ENCODE measurements around the gene PTPN20.

PTPN20 gene

GRCh38 chr10:47049056-47049851, 138.0 kb downstream of the PTPN20 start:
- no peak for DNase-seq

GRCh38 chr10:47049906-47050305, 138.7 kb downstream of the PTPN20 start:
- DNase-seq, result no peak

- no peak for DNase-seq
Observed at GRCh38 chr10:47050618-47051455, 139.6 kb downstream of the PTPN20 start.

- no peak for DNase-seq
Observed at GRCh38 chr10:47051741-47052238, 140.6 kb downstream of the PTPN20 start.
